Gastrocnemius medialis (tissue), 4 donors: ENCODE results near the gene KCNQ1. TPM values are rescaled to one million over a fixed set of nuclear protein-coding genes. Genes with fewer than 3 reads are reported as not detected.

Experiments
- ATAC-seq, 2 donors: fragments of 150-250 bp; one replicate each; pipeline ENCODE4 v1.9.1; 2016
- DNase-seq, 2 donors: peaks; one replicate each; pipeline ENCODE4 v3.0.0-alpha.2; 2019
- H3K27ac ChIP-seq, 4 donors: fragments of 200-600 bp; sonication (generic); 1 replicate in 1 of 4; 2 replicates in 3 of 4; pipeline ENCODE4 v1.5.1; 2016 to 2018; ENCODE audit warnings: mild to moderate bottlenecking in 2 of 4, moderate library complexity in 1 of 4
- H3K27me3 ChIP-seq, 3 donors: fragments of 200-600 bp; sonication (generic) in 2 of 3; 1 replicate in 1 of 3; 2 replicates in 2 of 3; pipeline versions ENCODE4 v1.5.1 to v1.6.0; 2016 to 2019; ENCODE audit warnings: mild to moderate bottlenecking in 1 of 3, moderate library complexity in 1 of 3
- H3K36me3 ChIP-seq, 2 donors: fragments of 200-600 bp; sonication (generic) in 1 of 2; one replicate each; pipeline ENCODE4 v1.5.1; 2017 to 2018
- H3K4me1 ChIP-seq, 2 donors: fragments of 200-600 bp; sonication (generic) in 1 of 2; one replicate each; pipeline ENCODE4 v1.5.1; 2016 to 2017; ENCODE audit warnings: mild to moderate bottlenecking in 2 of 2
- H3K4me3 ChIP-seq, 4 donors: fragments of 200-600 bp; sonication (generic) in 3 of 4; 1 replicate in 1 of 4; 2 replicates in 3 of 4; pipeline ENCODE4 v1.5.1; 2016 to 2019; ENCODE audit warnings: mild to moderate bottlenecking in 2 of 4
- H3K9me3 ChIP-seq, 3 donors: fragments of 200-600 bp; sonication (generic) in 2 of 3; 1 replicate in 1 of 3; 2 replicates in 2 of 3; pipeline ENCODE4 v1.5.1; 2016 to 2019
- CTCF ChIP-seq, 5 experiments: fragments of 450-650 bp in 3 of 5; fragments of 200-600 bp in 2 of 5; sonication (generic) in 2 of 5; IDR thresholded peaks in 4 of 5; conservative IDR thresholded peaks in 1 of 5; 1 replicate in 4 of 5; 2 replicates in 1 of 5; pipeline ENCODE4 v1.5.1; 2016 to 2019; ENCODE audit warnings: antibody characterized with exemption in 5 of 5, mild to moderate bottlenecking in 3 of 5, moderate library complexity in 3 of 5
- POLR2A ChIP-seq, 2 donors: fragments of 450-650 bp; IDR thresholded peaks; one replicate each; pipeline ENCODE4 v1.6.1; 2017; ENCODE audit warnings: antibody characterized with exemption in 2 of 2, mild to moderate bottlenecking in 2 of 2, moderate library complexity in 2 of 2
- in situ Hi-C, 4 donors: fragments of 200-750 bp; cut with MboI; loops; one replicate each; pipeline versions ENCODE4 v1.15.0 to v1.8.0; 2017; ENCODE audit warnings: low sequenced_read_pairs in 4 of 4
- intact Hi-C: fragments of 100-400 bp; cut with DNase I; formaldehyde crosslinking; loops from one replicate; pipeline ENCODE4 v1.15.1; 2023; ENCODE audit warnings: low total_unique reads
- total RNA-seq, 4 donors: library from RNA; depleted of rRNA; stranded (reverse); fragments of >200 nt; gene quantifications; one replicate each; pipeline versions ENCODE4 v1.1.0 to v1.2.3, GENCODE V29; 2016

The KCNQ1 gene
- total RNA-seq, 4 donors from 2014 or later: 0.15 to 1.00 (median 0.67) TPM

GRCh38 chr11:2645779-2646118, 200.9 kb downstream of the KCNQ1 start:
- ATAC-seq: no peak
- TF ChIP-seq CTCF (IDR thresholded peaks at IDR 0.05 in 4 of 5, conservative IDR thresholded peaks at IDR 0.05 in 1 of 5) (no peak), POLR2A (IDR thresholded peaks at IDR 0.05) (no peak)
- no peak for DNase-seq
- H3K4me1 ChIP-seq: no peaks in the 10 kb centered on the region
- peaks cover 4 to 49% (median 4%) of the 10 kb centered on the region in 3 donors for H3K9me3 ChIP-seq
- intact Hi-C loops: no loop called here
- no peaks in the 10 kb centered on the region for H3K36me3 ChIP-seq
- no peak overlapping the region for H3K27ac ChIP-seq
- no peak overlapping the region for H3K4me3 ChIP-seq
- H3K27me3 ChIP-seq: no peaks in the 10 kb centered on the region
- in situ Hi-C loops: no loop called here

GRCh38 chr11:2647167-2647566, 202.4 kb downstream of the KCNQ1 start:
- no peak for TF ChIP-seq CTCF (IDR thresholded peaks at IDR 0.05 in 4 of 5, conservative IDR thresholded peaks at IDR 0.05 in 1 of 5)
- TF ChIP-seq POLR2A (IDR thresholded peaks at IDR 0.05): no peak

DNA sequence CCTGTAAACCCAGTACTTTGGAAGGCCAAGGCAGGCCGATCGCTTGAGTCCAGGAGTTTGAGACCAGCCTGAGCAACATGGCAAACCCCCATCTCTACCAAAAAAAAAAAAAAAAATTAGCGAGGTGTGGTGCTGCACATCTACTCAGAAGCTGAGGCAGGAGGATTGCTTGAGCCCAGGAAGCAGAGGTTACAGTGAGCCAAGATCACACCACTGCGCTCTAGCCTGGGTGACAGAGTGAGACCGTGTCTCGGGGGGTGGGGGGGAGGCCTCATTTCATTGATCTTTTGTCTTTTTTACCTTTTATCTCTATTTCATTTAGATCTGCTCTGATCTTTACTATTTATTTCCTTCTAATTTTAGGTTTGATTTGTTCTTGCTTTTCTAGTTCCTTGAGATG, 203.1 kb downstream of the KCNQ1 start:
- ATAC-seq (no peak), DNase-seq (no peak)
- intact Hi-C loops: no loop called here
- Histone ChIP-seq H3K27ac (no peak overlapping the region), H3K36me3 (no peaks in the 10 kb centered on the region), H3K9me3 (peaks cover 4 to 36% (median 4%) of the 10 kb centered on the region in 3 donors), H3K27me3 (no peaks in the 10 kb centered on the region), H3K4me3 (no peak overlapping the region), H3K4me1 (no peaks in the 10 kb centered on the region)
- no peak for TF ChIP-seq CTCF (IDR thresholded peaks at IDR 0.05 in 4 of 5, conservative IDR thresholded peaks at IDR 0.05 in 1 of 5)
- TF ChIP-seq POLR2A (IDR thresholded peaks at IDR 0.05): no peak
- in situ Hi-C loops: no loop called here

More at GRCh38 chr11:2647167-2647566, 202.4 kb downstream of the KCNQ1 start:
- H3K9me3 ChIP-seq: peaks cover 4 to 42% (median 4%) of the 10 kb centered on the region in 3 donors
- intact Hi-C loops (no loop called here), in situ Hi-C loops (no loop called here)
- H3K4me1 ChIP-seq: no peaks in the 10 kb centered on the region
- H3K27me3 ChIP-seq: no peaks in the 10 kb centered on the region
- no peaks in the 10 kb centered on the region for H3K36me3 ChIP-seq
- DNase-seq: no peak
- no peak overlapping the region for H3K4me3 ChIP-seq
- no peak for ATAC-seq
- no peak overlapping the region for H3K27ac ChIP-seq

GRCh38 chr11:2649400-2649799, 204.6 kb downstream of the KCNQ1 start:
- DNase-seq: no peak
- intact Hi-C loops: no loop called here
- ATAC-seq: no peak
- Histone ChIP-seq H3K4me3 (no peak overlapping the region), H3K36me3 (no peaks in the 10 kb centered on the region), H3K9me3 (peaks cover 0 to 23% (median 0%) of the 10 kb centered on the region in 3 donors), H3K4me1 (peaks cover 0 to 11% of the 10 kb centered on the region in 2 donors), H3K27ac (no peak overlapping the region), H3K27me3 (no peaks in the 10 kb centered on the region)
- TF ChIP-seq POLR2A (IDR thresholded peaks at IDR 0.05): no peak
- no peak for TF ChIP-seq CTCF (IDR thresholded peaks at IDR 0.05 in 4 of 5, conservative IDR thresholded peaks at IDR 0.05 in 1 of 5)
- in situ Hi-C loops: no loop called here

- in situ Hi-C loops: no loop called here
- H3K27ac ChIP-seq: no peak overlapping the region
- TF ChIP-seq POLR2A (IDR thresholded peaks at IDR 0.05) (no peak), CTCF (IDR thresholded peaks at IDR 0.05 in 4 of 5, conservative IDR thresholded peaks at IDR 0.05 in 1 of 5) (no peak)
- no peaks in the 10 kb centered on the region for H3K36me3 ChIP-seq
- no peaks in the 10 kb centered on the region for H3K27me3 ChIP-seq
- intact Hi-C loops: loop anchor here (10.0 kb wide), 1 partner anchor 125 kb away; no protein-coding TSS in a partner anchor
- peaks cover 0 to 19% (median 0%) of the 10 kb centered on the region in 3 donors for H3K9me3 ChIP-seq
- DNase-seq (no peak), ATAC-seq (no peak)
- peak overlapping the region in 1 of 4 donors; percentile 6 for H3K4me3 ChIP-seq
- H3K4me1 ChIP-seq: peaks cover 0 to 16% of the 10 kb centered on the region in 2 donors
Observed at GRCh38 chr11:2649848-2650247, 205.0 kb downstream of the KCNQ1 start.
